Effector memory CD4-positive, alpha-beta T cell (primary cell): ENCODE results near the gene CCDC50.

Experiments used
- DNase-seq, 3 donors: peaks; one replicate each; pipeline ENCODE4 v3.0.0-alpha.2; 2020
- H3K27ac ChIP-seq: 2 replicates; pipeline ENCODE4 v1.7.0; 2013; ENCODE audit warnings: mild to moderate bottlenecking, low read length, moderate library complexity; ENCODE audit not compliant: insufficient read depth, poor library complexity, severe bottlenecking
- H3K27me3 ChIP-seq: replicated peaks from 2 replicates; pipeline ENCODE4 v1.7.0; 2013; ENCODE audit warnings: mild to moderate bottlenecking, low read length; ENCODE audit not compliant: insufficient read depth, control insufficient read depth, poor library complexity, severe bottlenecking
- H3K36me3 ChIP-seq: 2 replicates; pipeline ENCODE4 v1.7.0; 2013; ENCODE audit warnings: mild to moderate bottlenecking, low read length, moderate library complexity; ENCODE audit not compliant: control insufficient read depth, insufficient read depth
- H3K4me1 ChIP-seq: 2 replicates; pipeline ENCODE4 v1.7.0; 2013; ENCODE audit warnings: low read length, mild to moderate bottlenecking; ENCODE audit not compliant: control insufficient read depth, insufficient read depth, poor library complexity, severe bottlenecking
- H3K4me3 ChIP-seq: 2 replicates; pipeline ENCODE4 v1.7.0; 2013; ENCODE audit warnings: low read length, low read depth, mild to moderate bottlenecking; ENCODE audit not compliant: insufficient read depth, poor library complexity, severe bottlenecking
- H3K9me3 ChIP-seq: 2 replicates; pipeline ENCODE4 v1.7.0; 2013; ENCODE audit warnings: mild to moderate bottlenecking, low read length, moderate library complexity; ENCODE audit not compliant: control insufficient read depth

CCDC50 gene

GRCh38 chr3:191372122-191372521, 42.9 kb downstream of the CCDC50 start:
- H3K27ac ChIP-seq: no peak overlapping the region
- no peaks in the 10 kb centered on the region for H3K9me3 ChIP-seq
- no peak overlapping the region for H3K4me3 ChIP-seq
- H3K36me3 ChIP-seq: no peaks in the 10 kb centered on the region
- no peaks in the 10 kb centered on the region for H3K27me3 ChIP-seq
- no peak for DNase-seq
- H3K4me1 ChIP-seq: no peaks in the 10 kb centered on the region

GRCh38 chr3:191373327-191373726, 44.1 kb downstream of the CCDC50 start:
- no peaks in the 10 kb centered on the region for H3K36me3 ChIP-seq
- H3K4me1 ChIP-seq: no peaks in the 10 kb centered on the region
- no peak overlapping the region for H3K27ac ChIP-seq
- no peak for DNase-seq
- no peaks in the 10 kb centered on the region for H3K27me3 ChIP-seq
- no peak overlapping the region for H3K4me3 ChIP-seq
- no peaks in the 10 kb centered on the region for H3K9me3 ChIP-seq

GRCh38 chr3:191376516-191377141, 47.4 kb downstream of the CCDC50 start:
- H3K4me3 ChIP-seq: no peak overlapping the region
- H3K27me3 ChIP-seq: no peaks in the 10 kb centered on the region
- H3K4me1 ChIP-seq: no peaks in the 10 kb centered on the region
- H3K36me3 ChIP-seq: no peaks in the 10 kb centered on the region
- no peak for DNase-seq
- H3K27ac ChIP-seq: no peak overlapping the region
- no peaks in the 10 kb centered on the region for H3K9me3 ChIP-seq

GRCh38 chr3:191378142-191378812, 49.1 kb downstream of the CCDC50 start:
- H3K4me1 ChIP-seq: no peaks in the 10 kb centered on the region
- no peaks in the 10 kb centered on the region for H3K36me3 ChIP-seq
- no peaks in the 10 kb centered on the region for H3K9me3 ChIP-seq
- H3K27me3 ChIP-seq: no peaks in the 10 kb centered on the region
- H3K4me3 ChIP-seq: no peak overlapping the region
- DNase-seq: no peak
- no peak overlapping the region for H3K27ac ChIP-seq

- no peak for DNase-seq
Measured at GRCh38 chr3:191379446-191379845, 50.3 kb downstream of the CCDC50 start.

GRCh38 chr3:191380001-191380400, 50.8 kb downstream of the CCDC50 start:
- Histone ChIP-seq H3K27ac (no peak overlapping the region), H3K36me3 (no peaks in the 10 kb centered on the region), H3K27me3 (no peaks in the 10 kb centered on the region), H3K4me3 (no peak overlapping the region), H3K9me3 (no peaks in the 10 kb centered on the region), H3K4me1 (no peaks in the 10 kb centered on the region)
- no peak for DNase-seq

More at GRCh38 chr3:191379446-191379845, 50.3 kb downstream of the CCDC50 start:
- Histone ChIP-seq H3K4me3 (no peak overlapping the region), H3K4me1 (no peaks in the 10 kb centered on the region), H3K27me3 (no peaks in the 10 kb centered on the region), H3K27ac (no peak overlapping the region), H3K36me3 (no peaks in the 10 kb centered on the region), H3K9me3 (no peaks in the 10 kb centered on the region)

GRCh38 chr3:191381303-191381702, 52.1 kb downstream of the CCDC50 start:
- Histone ChIP-seq H3K9me3 (no peaks in the 10 kb centered on the region), H3K4me1 (no peaks in the 10 kb centered on the region), H3K36me3 (no peaks in the 10 kb centered on the region), H3K4me3 (no peak overlapping the region), H3K27ac (no peak overlapping the region), H3K27me3 (no peaks in the 10 kb centered on the region)
- no peak for DNase-seq

GRCh38 chr3:191382661-191383060, 53.5 kb downstream of the CCDC50 start:
- H3K9me3 ChIP-seq: no peaks in the 10 kb centered on the region
- H3K4me1 ChIP-seq: no peaks in the 10 kb centered on the region
- no peak for DNase-seq
- H3K27me3 ChIP-seq: no peaks in the 10 kb centered on the region
- H3K27ac ChIP-seq: no peak overlapping the region
- H3K4me3 ChIP-seq: no peak overlapping the region
- H3K36me3 ChIP-seq: no peaks in the 10 kb centered on the region

GRCh38 chr3:191383124-191383523, 53.9 kb downstream of the CCDC50 start:
- H3K4me1 ChIP-seq: no peaks in the 10 kb centered on the region
- no peak overlapping the region for H3K27ac ChIP-seq
- no peaks in the 10 kb centered on the region for H3K36me3 ChIP-seq
- H3K4me3 ChIP-seq: no peak overlapping the region
- no peaks in the 10 kb centered on the region for H3K27me3 ChIP-seq
- no peaks in the 10 kb centered on the region for H3K9me3 ChIP-seq
- DNase-seq: no peak

GRCh38 chr3:191385101-191385500, 55.9 kb downstream of the CCDC50 start:
- no peaks in the 10 kb centered on the region for H3K4me1 ChIP-seq
- no peaks in the 10 kb centered on the region for H3K36me3 ChIP-seq
- no peaks in the 10 kb centered on the region for H3K27me3 ChIP-seq
- H3K27ac ChIP-seq: no peak overlapping the region
- no peaks in the 10 kb centered on the region for H3K9me3 ChIP-seq
- no peak overlapping the region for H3K4me3 ChIP-seq
- no peak for DNase-seq
